Activated naive CD4-positive, alpha-beta T cell treated with Interleukin-2 at 50 U/mL for 16 hours (primary cell): ENCODE data around the gene ARHGDIB.

ENCODE experiments used
- DNase-seq: peaks from one replicate; pipeline ENCODE4 v3.0.0-alpha.2; 2020

The ARHGDIB gene

GRCh38 chr12:14961466-14962152 lies at the start of gene ARHGDIB:
ARHGDIB (minus strand) TSS chr12:14961601; CDS start chr12:14950712, 10,889 bp downstream.
- DNase-seq = peak; percentile 70

GRCh38 chr12:15011162-15011561 lies 49.8 kb upstream of the ARHGDIB start:
- DNase-seq = no peak

GRCh38 chr12:15007551-15007950 lies 46.1 kb upstream of the ARHGDIB start:
- no peak for DNase-seq

GRCh38 chr12:15005064-15005463 lies 43.7 kb upstream of the ARHGDIB start:
- no peak for DNase-seq

GRCh38 chr12:15004421-15004820 lies 43.0 kb upstream of the ARHGDIB start:
- no peak for DNase-seq

GRCh38 chr12:15001733-15002382 lies 40.5 kb upstream of the ARHGDIB start:
- no peak for DNase-seq

GRCh38 chr12:15000575-15000974 lies 39.2 kb upstream of the ARHGDIB start:
- DNase-seq = no peak

- DNase-seq = no peak
Observed at GRCh38 chr12:14999695-15000365, 38.4 kb upstream of the ARHGDIB start.

- DNase-seq = no peak
Observed at GRCh38 chr12:14999021-14999694, 37.8 kb upstream of the ARHGDIB start.

- no peak for DNase-seq
Observed at GRCh38 chr12:14997998-14998397, 36.6 kb upstream of the ARHGDIB start.

- DNase-seq = no peak
Observed at GRCh38 chr12:14995583-14996425, 34.4 kb upstream of the ARHGDIB start.

- DNase-seq = no peak
Observed at GRCh38 chr12:14994610-14995009, 33.2 kb upstream of the ARHGDIB start.

GRCh38 chr12:14993537-14994266 lies 32.3 kb upstream of the ARHGDIB start:
- peak; percentile 26 for DNase-seq

GRCh38 chr12:14993117-14993516 lies 31.7 kb upstream of the ARHGDIB start:
- DNase-seq = no peak

- DNase-seq = no peak
Observed at GRCh38 chr12:14992673-14993072, 31.3 kb upstream of the ARHGDIB start.

- no peak for DNase-seq
Observed at GRCh38 chr12:14991069-14991468, 29.7 kb upstream of the ARHGDIB start.

GRCh38 chr12:14989790-14990189 lies 28.4 kb upstream of the ARHGDIB start:
- DNase-seq = no peak

GRCh38 chr12:14988035-14988434 lies 26.6 kb upstream of the ARHGDIB start:
- DNase-seq = no peak

GRCh38 chr12:14986449-14986848 lies 25.0 kb upstream of the ARHGDIB start:
- DNase-seq = no peak

- no peak for DNase-seq
Observed at GRCh38 chr12:14984766-14985285, 23.4 kb upstream of the ARHGDIB start.

GRCh38 chr12:14984036-14984435 lies 22.6 kb upstream of the ARHGDIB start:
- DNase-seq = no peak

GRCh38 chr12:14982991-14983390 lies 21.6 kb upstream of the ARHGDIB start:
- DNase-seq = no peak
